ENCODE measurements around the gene VIPR2. TPM values are rescaled to one million over a fixed set of nuclear protein-coding genes. Genes with fewer than 3 reads are reported as not detected.

Gene VIPR2
- total and polyA plus RNA-seq, 2 of the 13 experiments (the other 11 are each of a cell fraction or from before 2014, with no cell fraction given): not detected

DNA sequence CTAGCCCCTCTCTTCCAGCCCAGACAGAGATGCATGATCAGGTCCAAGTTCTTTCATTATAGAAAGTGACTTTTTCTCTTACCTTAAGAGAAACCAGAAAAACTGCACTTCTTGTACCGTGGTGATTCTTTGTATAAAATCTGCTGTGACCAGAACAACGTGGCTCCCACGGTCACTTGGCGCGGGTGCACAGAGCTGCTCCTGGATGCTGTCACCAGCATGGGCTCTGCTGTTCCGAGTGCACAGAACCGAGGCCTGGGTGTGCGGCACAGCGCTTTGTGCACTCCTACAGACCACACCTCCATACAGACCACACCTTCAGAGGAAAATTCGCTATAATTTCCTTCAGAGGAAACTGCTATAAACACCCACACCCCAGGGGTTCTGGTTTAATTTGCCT lies 26.0 kb downstream of the VIPR2 start:
- Histone ChIP-seq H3K27ac (ENCODE audit: extremely low read length, insufficient read depth, low read length) (no peak overlapping the region), H3K36me3 (replicated peaks in 1 of 2; ENCODE audit: control insufficient read depth in 1 of 2, insufficient read depth in 2 of 2, low read length in 2 of 2) (no peaks in the 10 kb centered on the region), H3K27me3 (ENCODE audit: control insufficient read depth in 1 of 2, insufficient read depth in 2 of 2, low read length in 2 of 2) (peaks cover 3 to 85% of the 10 kb centered on the region in 2 experiments; a peak in 4 of 5 replicates), H4K20me1 (ENCODE audit: insufficient read depth, low read length) (no peaks in the 10 kb centered on the region), H3K79me2 (ENCODE audit: insufficient read depth, low read length) (no peaks in the 10 kb centered on the region), H3K4me3 (replicated peaks in 1 of 3; ENCODE audit: insufficient read depth in 1 of 3, low read depth in 2 of 3, low read length in 3 of 3) (no peak overlapping the region), H3K9ac (ENCODE audit: insufficient read depth, low read depth, low read length) (no peak overlapping the region), H2AFZ (ENCODE audit: low read length) (no peak overlapping the region), H3K9me3 (ENCODE audit: low read length) (no peaks in the 10 kb centered on the region), H3K4me1 (ENCODE audit: insufficient read depth, low read length) (no peaks in the 10 kb centered on the region), H3K4me2 (ENCODE audit: low read depth, low read length) (no peak overlapping the region)
- ChIA-PET CTCF (ENCODE audit: low intra/inter-chr PET ratio, low total read pairs) (no interaction called here), POLR2A (no interaction called here)
- FAIRE-seq (no peak), DNase-seq (ENCODE audit: low spot score) (no peak), ATAC-seq (no peak)
- in situ Hi-C loops (cut with HindIII; ENCODE audit: extremely low pct_ligation_motif_present, low pct_unique_long_range_greater_than_20kb): no loop called here
- intact Hi-C loops (cut with micrococcal nuclease; ENCODE audit: unreplicated experiment): no loop called here
- BruUV-seq (replicated peaks): no TSS peak
- 36% methylated on average over 10 of the region's 10 CpGs for WGBS (ENCODE audit: low lambda C conversion rate)
- TF ChIP-seq, protein P1, sequence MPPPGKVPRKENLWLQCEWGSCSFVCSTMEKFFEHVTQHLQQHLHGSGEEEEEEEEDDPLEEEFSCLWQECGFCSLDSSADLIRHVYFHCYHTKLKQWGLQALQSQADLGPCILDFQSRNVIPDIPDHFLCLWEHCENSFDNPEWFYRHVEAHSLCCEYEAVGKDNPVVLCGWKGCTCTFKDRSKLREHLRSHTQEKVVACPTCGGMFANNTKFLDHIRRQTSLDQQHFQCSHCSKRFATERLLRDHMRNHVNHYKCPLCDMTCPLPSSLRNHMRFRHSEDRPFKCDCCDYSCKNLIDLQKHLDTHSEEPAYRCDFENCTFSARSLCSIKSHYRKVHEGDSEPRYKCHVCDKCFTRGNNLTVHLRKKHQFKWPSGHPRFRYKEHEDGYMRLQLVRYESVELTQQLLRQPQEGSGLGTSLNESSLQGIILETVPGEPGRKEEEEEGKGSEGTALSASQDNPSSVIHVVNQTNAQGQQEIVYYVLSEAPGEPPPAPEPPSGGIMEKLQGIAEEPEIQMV (CRISPR knock-in tag; IDR thresholded peaks at IDR 0.05; ENCODE audit: low read depth): no peak
- TF ChIP-seq ZNF430 (CRISPR knock-in tag; IDR thresholded peaks at IDR 0.05): no peak
- TF ChIP-seq, protein P2, sequence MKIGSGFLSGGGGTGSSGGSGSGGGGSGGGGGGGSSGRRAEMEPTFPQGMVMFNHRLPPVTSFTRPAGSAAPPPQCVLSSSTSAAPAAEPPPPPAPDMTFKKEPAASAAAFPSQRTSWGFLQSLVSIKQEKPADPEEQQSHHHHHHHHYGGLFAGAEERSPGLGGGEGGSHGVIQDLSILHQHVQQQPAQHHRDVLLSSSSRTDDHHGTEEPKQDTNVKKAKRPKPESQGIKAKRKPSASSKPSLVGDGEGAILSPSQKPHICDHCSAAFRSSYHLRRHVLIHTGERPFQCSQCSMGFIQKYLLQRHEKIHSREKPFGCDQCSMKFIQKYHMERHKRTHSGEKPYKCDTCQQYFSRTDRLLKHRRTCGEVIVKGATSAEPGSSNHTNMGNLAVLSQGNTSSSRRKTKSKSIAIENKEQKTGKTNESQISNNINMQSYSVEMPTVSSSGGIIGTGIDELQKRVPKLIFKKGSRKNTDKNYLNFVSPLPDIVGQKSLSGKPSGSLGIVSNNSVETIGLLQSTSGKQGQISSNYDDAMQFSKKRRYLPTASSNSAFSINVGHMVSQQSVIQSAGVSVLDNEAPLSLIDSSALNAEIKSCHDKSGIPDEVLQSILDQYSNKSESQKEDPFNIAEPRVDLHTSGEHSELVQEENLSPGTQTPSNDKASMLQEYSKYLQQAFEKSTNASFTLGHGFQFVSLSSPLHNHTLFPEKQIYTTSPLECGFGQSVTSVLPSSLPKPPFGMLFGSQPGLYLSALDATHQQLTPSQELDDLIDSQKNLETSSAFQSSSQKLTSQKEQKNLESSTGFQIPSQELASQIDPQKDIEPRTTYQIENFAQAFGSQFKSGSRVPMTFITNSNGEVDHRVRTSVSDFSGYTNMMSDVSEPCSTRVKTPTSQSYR (CRISPR knock-in tag; IDR thresholded peaks at IDR 0.05; ENCODE audit: borderline replicate concordance): no peak
- no peak for TF ChIP-seq NR2F2 (IDR thresholded peaks at IDR 0.05; ENCODE audit: borderline replicate concordance, low read depth)
- no peak for TF ChIP-seq ZNF207 (IDR thresholded peaks at IDR 0.05; ENCODE audit: borderline replicate concordance)
- TF ChIP-seq, protein P3, sequence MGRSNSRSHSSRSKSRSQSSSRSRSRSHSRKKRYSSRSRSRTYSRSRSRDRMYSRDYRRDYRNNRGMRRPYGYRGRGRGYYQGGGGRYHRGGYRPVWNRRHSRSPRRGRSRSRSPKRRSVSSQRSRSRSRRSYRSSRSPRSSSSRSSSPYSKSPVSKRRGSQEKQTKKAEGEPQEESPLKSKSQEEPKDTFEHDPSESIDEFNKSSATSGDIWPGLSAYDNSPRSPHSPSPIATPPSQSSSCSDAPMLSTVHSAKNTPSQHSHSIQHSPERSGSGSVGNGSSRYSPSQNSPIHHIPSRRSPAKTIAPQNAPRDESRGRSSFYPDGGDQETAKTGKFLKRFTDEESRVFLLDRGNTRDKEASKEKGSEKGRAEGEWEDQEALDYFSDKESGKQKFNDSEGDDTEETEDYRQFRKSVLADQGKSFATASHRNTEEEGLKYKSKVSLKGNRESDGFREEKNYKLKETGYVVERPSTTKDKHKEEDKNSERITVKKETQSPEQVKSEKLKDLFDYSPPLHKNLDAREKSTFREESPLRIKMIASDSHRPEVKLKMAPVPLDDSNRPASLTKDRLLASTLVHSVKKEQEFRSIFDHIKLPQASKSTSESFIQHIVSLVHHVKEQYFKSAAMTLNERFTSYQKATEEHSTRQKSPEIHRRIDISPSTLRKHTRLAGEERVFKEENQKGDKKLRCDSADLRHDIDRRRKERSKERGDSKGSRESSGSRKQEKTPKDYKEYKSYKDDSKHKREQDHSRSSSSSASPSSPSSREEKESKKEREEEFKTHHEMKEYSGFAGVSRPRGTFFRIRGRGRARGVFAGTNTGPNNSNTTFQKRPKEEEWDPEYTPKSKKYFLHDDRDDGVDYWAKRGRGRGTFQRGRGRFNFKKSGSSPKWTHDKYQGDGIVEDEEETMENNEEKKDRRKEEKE (IDR thresholded peaks at IDR 0.05): no peak
- TF ChIP-seq, protein P4, sequence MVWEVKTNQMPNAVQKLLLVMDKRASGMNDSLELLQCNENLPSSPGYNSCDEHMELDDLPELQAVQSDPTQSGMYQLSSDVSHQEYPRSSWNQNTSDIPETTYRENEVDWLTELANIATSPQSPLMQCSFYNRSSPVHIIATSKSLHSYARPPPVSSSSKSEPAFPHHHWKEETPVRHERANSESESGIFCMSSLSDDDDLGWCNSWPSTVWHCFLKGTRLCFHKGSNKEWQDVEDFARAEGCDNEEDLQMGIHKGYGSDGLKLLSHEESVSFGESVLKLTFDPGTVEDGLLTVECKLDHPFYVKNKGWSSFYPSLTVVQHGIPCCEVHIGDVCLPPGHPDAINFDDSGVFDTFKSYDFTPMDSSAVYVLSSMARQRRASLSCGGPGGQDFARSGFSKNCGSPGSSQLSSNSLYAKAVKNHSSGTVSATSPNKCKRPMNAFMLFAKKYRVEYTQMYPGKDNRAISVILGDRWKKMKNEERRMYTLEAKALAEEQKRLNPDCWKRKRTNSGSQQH (CRISPR knock-in tag; IDR thresholded peaks at IDR 0.05; ENCODE audit: low read depth): no peak
- no peak for TF ChIP-seq ZFAT (CRISPR knock-in tag; conservative IDR thresholded peaks at IDR 0.05)
- no peak for TF ChIP-seq MAFF (IDR thresholded peaks at IDR 0.05; ENCODE audit: low read depth, low read length)
- TF ChIP-seq MTF1 (CRISPR knock-in tag; IDR thresholded peaks at IDR 0.05): no peak
- no peak for TF ChIP-seq SNRNP70 (IDR thresholded peaks at IDR 0.05; ENCODE audit: low read depth, low read length)
